Heart left ventricle (tissue), 16 donors: ENCODE measurements around the gene IL2RA. TPM values are rescaled to one million over a fixed set of nuclear protein-coding genes. Genes with fewer than 3 reads are reported as not detected.

Source experiments
- ATAC-seq, 4 donors: fragments of 200-7000 bp; cut with Tn5 transposase; one replicate each; pipeline ENCODE4 v1.9.1; 2020 to 2022; ENCODE audit warnings: moderate library complexity in 4 of 4, mild to moderate bottlenecking in 3 of 4, moderate number of reproducible peaks in 1 of 4
- DNase-seq, 5 donors: peaks; one replicate each; pipeline ENCODE4 v3.0.0-alpha.2; 2020
- H3K27ac ChIP-seq, 12 donors: fragments of 200-600 bp; sonication (generic) in 4 of 12; one replicate each; pipeline versions ENCODE4 v1.5.0 to v1.8.0; 2016 to 2022; ENCODE audit warnings: mild to moderate bottlenecking in 2 of 12
- H3K27me3 ChIP-seq, 9 donors: fragments of 200-600 bp; sonication (generic) in 2 of 9; one replicate each; pipeline versions ENCODE4 v1.5.1 to v1.8.0; 2016 to 2022; ENCODE audit warnings: mild to moderate bottlenecking in 3 of 9
- H3K36me3 ChIP-seq, 9 donors: fragments of 200-600 bp; sonication (generic) in 2 of 9; one replicate each; pipeline versions ENCODE4 v1.5.0 to v1.8.0; 2018 to 2022; ENCODE audit warnings: mild to moderate bottlenecking in 2 of 9
- H3K4me1 ChIP-seq, 12 donors: fragments of 200-600 bp; sonication (generic) in 4 of 12; one replicate each; pipeline versions ENCODE4 v1.5.0 to v1.8.0; 2016 to 2022; ENCODE audit warnings: mild to moderate bottlenecking in 3 of 12
- H3K4me3 ChIP-seq, 12 donors: fragments of 200-600 bp; sonication (generic) in 4 of 12; one replicate each; pipeline versions ENCODE4 v1.5.0 to v1.8.0; 2017 to 2022; ENCODE audit warnings: mild to moderate bottlenecking in 9 of 12, moderate library complexity in 4 of 12
- H3K9me3 ChIP-seq, 12 donors: fragments of 200-600 bp; sonication (generic) in 4 of 12; one replicate each; pipeline versions ENCODE4 v1.5.0 to v1.8.0; 2016 to 2022; ENCODE audit warnings: mild to moderate bottlenecking in 1 of 12
- CTCF ChIP-seq, 12 donors: fragments of 200-600 bp; sonication (generic) in 4 of 12; IDR thresholded peaks; one replicate each; pipeline versions ENCODE4 v1.5.0 to v1.8.0; 2018 to 2022; ENCODE audit warnings: antibody characterized with exemption in 12 of 12, mild to moderate bottlenecking in 5 of 12
- POLR2A ChIP-seq, 2 donors: fragments of 450-650 bp; IDR thresholded peaks; one replicate each; pipeline ENCODE4 v1.6.1; 2017; ENCODE audit warnings: antibody characterized with exemption in 2 of 2, mild to moderate bottlenecking in 2 of 2, moderate library complexity in 2 of 2
- WGBS, 4 donors: extraction: QIAGEN DNeasy Blood & Tissue Kit in 2 of 4; methylation state at CpG; one replicate each; pipeline versions ENCODE4 v1.1.5 to v1.1.7; 2013 to 2018; 5-methylcytosine and 5-hydroxymethylcytosine counted together
- intact Hi-C, 10 donors: fragments of 100-400 bp; cut with DNase I; formaldehyde crosslinking; loops; one replicate each; pipeline versions ENCODE4 v1.11.1 to v1.14.2; 2022
- polyA plus RNA-seq, 2 donors: library from polyadenylated mRNA; stranded (reverse); fragments of 200-250 nt; gene quantifications; one replicate each; pipeline ENCODE4 v1.2.3, GENCODE V29; 2013
- total RNA-seq, 9 donors: library from RNA; depleted of rRNA in 2 of 9; stranded (reverse); fragments of >200 nt in 2 of 9; fragmentation: NEBNext Ultra II Directional in 3 of 9; extraction: Animal tissue kit (Norgen Biotek cat#: 25700) in 3 of 9; gene quantifications; one replicate each; pipeline versions ENCODE4 v1.1.0 to v1.2.4, GENCODE V29; 2016 to 2023
- donor health status: ischemic (EF 13 %, LVEDD 7.1; RV severe dilation, severe dysfunction).
- donor health status: healthy with polysubstance abuse.
- donor health status: DM: no; HTN: yes; CAD: no.
- donor health status: DM: no; HTN: no; CAD: no.
- donor health status: ischemic (EF 25% LVEDD 6.9; RV normal size, moderate dysfunction).
- donor health status: ischemic (EF 25% LVEDD 5.7; RV mildly dilated, moderate dysfunction).
- donor health status: healthy.
- donor health status: DM: yes; HTN: yes; CAD: no.
- donor health status: ischemic (EF 35%, LVEDD 5.7; RV mildly dilated, moderate dysfunction).
- donor health status: nonischemic (EF 11% LVEDD 7.7; RV severe dilation, severe dysfunction).
- donor health status: DM: yes; HTN: yes; CAD: no.
- donor health status: PGD.
- donor health status: ischemic (EF 29% LVEDD 5.4; RV normal size, mild dysfunction).
- donor health status: nonischemic (EF 23%, LVEDD 6.1; RV moderate dilation, normal function).

The IL2RA gene
- total and polyA plus RNA-seq, 11 donors = 0.11 to 11.1 (median 0.90) TPM; not detected in 1

DNA sequence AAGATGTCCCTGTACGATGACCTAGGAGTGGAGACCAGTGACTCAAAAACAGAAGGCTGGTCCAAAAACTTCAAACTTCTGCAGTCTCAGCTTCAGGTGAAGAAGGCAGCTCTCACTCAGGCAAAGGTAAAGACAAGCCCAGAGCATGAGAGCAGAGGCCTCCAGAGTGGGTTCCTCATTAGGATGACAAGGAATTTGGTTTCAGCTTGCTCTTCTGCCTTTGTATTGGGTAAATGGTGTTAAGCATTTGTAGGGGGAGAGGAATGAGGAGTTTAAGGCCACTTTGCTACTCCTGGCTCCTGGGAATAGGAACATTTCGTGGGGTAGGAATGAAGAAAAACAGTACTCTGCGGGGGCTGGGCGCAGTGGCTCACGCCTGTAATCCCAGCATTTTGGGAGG is 34.9 kb upstream of the IL2RA start:
- ATAC-seq (no peak), DNase-seq (no peak)
- 90 to 93% (median 92%) methylated on average over 5 of the region's 5 CpGs for WGBS, 4 donors
- H3K4me1 ChIP-seq = peaks cover 0 to 46% (median 36%) of the 10 kb centered on the region in 12 donors
- H3K27me3 ChIP-seq = no peaks in the 10 kb centered on the region
- H3K9me3 ChIP-seq = no peaks in the 10 kb centered on the region
- H3K27ac ChIP-seq = no peak overlapping the region
- peaks cover 0 to 54% (median 48%) of the 10 kb centered on the region in 9 donors for H3K36me3 ChIP-seq
- intact Hi-C loops = loop anchor here in 1 of 10 donors (10.0 kb wide), 1 partner anchor 48 kb away; no protein-coding TSS in a partner anchor
- H3K4me3 ChIP-seq = no peak overlapping the region
- TF ChIP-seq CTCF (IDR thresholded peaks at IDR 0.05) = no peak
- no peak for TF ChIP-seq POLR2A (IDR thresholded peaks at IDR 0.05)

DNA sequence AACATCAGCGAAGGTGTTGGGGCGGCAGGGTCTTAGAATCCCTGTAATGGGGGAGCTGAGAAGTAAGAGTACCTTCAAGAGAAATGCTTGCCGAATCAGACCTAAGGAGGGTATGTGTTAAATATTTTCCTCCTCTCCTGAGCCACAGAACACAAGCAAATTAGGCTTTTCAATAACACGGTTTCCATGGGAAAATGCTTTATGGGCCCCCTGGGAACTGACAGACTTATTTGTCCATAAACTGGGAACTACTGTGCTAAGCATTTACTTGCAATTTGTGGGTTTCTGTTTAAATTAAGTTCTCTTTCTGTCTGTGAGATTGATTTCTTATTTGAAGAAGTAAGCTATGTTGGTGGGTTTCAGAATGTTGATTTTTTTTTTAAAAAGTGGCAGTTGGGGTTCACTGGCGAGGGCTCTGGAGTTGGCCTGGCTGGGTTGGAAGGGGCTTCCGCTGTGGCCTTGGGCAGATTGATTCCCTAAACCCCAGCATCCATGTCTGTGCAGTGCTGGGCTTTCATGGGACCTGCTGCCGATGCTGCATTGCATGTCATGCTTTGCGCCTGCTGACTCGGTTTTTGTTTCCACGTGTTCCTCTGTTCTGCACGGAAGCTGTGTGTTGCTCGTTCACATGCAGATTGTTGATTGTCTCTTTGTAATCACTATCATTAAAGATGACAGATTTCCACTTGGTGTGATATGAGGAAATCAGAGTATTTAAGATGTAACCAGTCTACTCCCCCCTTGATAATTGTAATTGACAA is 33.8 kb upstream of the IL2RA start:
- ATAC-seq (peak in 2 of 4 donors; percentile 25 to 34), DNase-seq (no peak)
- no peaks in the 10 kb centered on the region for H3K9me3 ChIP-seq
- intact Hi-C loops = loop anchor here in 1 of 10 donors (10.0 kb wide), 1 partner anchor 49 kb away; no protein-coding TSS in a partner anchor
- WGBS, 4 donors = 58 to 71% (median 62%) methylated on average over 12 of the region's 12 CpGs
- H3K27me3 ChIP-seq = no peaks in the 10 kb centered on the region
- H3K27ac ChIP-seq = no peak overlapping the region
- no peak overlapping the region for H3K4me3 ChIP-seq
- H3K4me1 ChIP-seq = peaks cover 0 to 56% (median 47%) of the 10 kb centered on the region in 12 donors
- H3K36me3 ChIP-seq = peaks cover 0 to 43% (median 37%) of the 10 kb centered on the region in 9 donors
- TF ChIP-seq POLR2A (IDR thresholded peaks at IDR 0.05) (no peak), CTCF (IDR thresholded peaks at IDR 0.05) (no peak)

DNA sequence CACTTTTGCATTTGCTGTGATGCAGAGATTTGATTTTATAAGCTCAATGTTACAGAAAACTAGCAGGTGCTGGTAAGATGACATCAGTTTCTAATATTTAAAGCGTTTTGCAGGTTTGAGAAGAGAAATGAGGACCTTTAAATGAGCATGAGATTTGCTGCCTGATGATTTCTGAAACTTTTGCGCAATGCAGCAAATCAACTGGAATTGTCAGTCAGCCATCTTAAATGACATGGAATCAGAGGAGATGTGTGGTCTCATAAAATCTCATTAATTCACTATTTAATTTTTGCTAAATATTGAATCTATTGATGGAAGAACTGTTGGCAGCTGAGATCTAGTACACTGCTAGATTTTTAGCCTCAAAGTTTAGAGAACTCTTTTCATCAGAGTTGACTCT is 30.6 kb upstream of the IL2RA start:
- 71 to 81% (median 77%) methylated on average over 2 of the region's 2 CpGs for WGBS, 4 donors
- ATAC-seq (no peak), DNase-seq (no peak)
- Histone ChIP-seq H3K9me3 (no peaks in the 10 kb centered on the region), H3K36me3 (peaks cover 0 to 10% (median 8%) of the 10 kb centered on the region in 9 donors), H3K27me3 (no peaks in the 10 kb centered on the region), H3K4me3 (no peak overlapping the region), H3K4me1 (peaks cover 7 to 74% (median 60%) of the 10 kb centered on the region in 12 donors), H3K27ac (peak overlapping the region in 2 of 12 donors; percentile 5 to 16)
- intact Hi-C loops = loop anchor here in 3 of 10 donors (5.0 to 10.0 kb wide), 3 partner anchors 52 to 80 kb away; no protein-coding TSS in a partner anchor
- TF ChIP-seq CTCF (IDR thresholded peaks at IDR 0.05) (no peak), POLR2A (IDR thresholded peaks at IDR 0.05) (no peak)

- Histone ChIP-seq H3K9me3 (no peaks in the 10 kb centered on the region), H3K27ac (peak overlapping the region in 9 of 12 donors; percentile 2 to 56 (median 20)), H3K27me3 (no peaks in the 10 kb centered on the region), H3K4me1 (peaks cover 7 to 76% (median 64%) of the 10 kb centered on the region in 12 donors), H3K36me3 (no peaks in the 10 kb centered on the region), H3K4me3 (peak overlapping the region in 4 of 12 donors; percentile 6 to 91 (median 14))
- WGBS, 4 donors = 21 to 45% (median 28%) methylated on average over 1 of the region's 1 CpG
- DNase-seq (peak in 2 of 5 donors; percentile 36 to 43), ATAC-seq (peak in 3 of 4 donors; percentile 7 to 53 (median 16))
- intact Hi-C loops = loop anchor here in 3 of 10 donors (5.0 to 10.0 kb wide), 3 partner anchors 53 to 79 kb away; no protein-coding TSS in a partner anchor
- TF ChIP-seq CTCF (IDR thresholded peaks at IDR 0.05) (peak in 2 of 12 donors; percentile 6 to 20), POLR2A (IDR thresholded peaks at IDR 0.05) (no peak)
These were observed 29.5 kb upstream of the IL2RA start for GRCh38 chr10:6091630-6092029.
